Stimulated activated CD4-positive, alpha-beta T cell treated with anti-CD3 and anti-CD28 coated beads, TNF-alpha, amount 100 ng/mL, for 24 hours (primary cell): ENCODE results near the gene BEAN1.

Experiments
- DNase-seq, 3 experiments: peaks; one replicate each; pipeline ENCODE4 v3.0.0-alpha.2; 2020; ENCODE audit warnings: low read depth in 3 of 3

The BEAN1 gene

DNA sequence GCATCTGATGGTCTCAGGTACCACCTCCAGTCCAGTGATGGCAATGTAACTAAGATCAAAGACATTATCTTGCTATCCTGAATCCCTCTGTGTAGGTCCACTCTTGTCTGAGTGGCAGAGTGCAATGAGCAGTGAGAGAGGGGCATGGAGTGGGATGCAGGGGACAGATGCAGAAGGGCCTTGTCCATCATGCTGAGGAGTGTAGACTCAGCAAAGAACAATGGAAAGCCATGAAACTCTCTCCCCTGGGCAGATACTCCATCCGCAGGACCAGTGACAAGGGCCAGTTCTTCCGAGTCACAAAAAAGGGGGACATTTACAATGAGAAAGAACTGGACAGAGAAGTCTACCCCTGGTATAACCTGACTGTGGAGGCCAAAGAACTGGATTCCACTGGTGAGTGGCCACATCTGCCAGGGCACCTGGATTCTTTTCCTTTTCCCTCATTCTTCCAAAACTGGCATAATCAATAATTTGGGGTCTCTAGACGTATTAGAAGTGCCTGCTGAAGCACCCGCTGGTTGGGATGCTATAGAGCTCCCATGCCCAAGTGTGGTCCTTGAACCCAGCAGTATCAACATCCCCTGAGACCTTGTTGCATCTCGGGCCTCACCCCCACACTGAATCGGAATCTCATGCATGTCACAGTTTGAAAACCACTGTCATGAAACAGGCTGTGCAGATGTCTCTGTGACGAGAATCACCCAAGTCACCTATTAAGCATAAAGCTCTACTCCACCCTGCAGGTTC is 31.1 kb upstream of the BEAN1 start:
- DNase-seq, result no peak

DNA sequence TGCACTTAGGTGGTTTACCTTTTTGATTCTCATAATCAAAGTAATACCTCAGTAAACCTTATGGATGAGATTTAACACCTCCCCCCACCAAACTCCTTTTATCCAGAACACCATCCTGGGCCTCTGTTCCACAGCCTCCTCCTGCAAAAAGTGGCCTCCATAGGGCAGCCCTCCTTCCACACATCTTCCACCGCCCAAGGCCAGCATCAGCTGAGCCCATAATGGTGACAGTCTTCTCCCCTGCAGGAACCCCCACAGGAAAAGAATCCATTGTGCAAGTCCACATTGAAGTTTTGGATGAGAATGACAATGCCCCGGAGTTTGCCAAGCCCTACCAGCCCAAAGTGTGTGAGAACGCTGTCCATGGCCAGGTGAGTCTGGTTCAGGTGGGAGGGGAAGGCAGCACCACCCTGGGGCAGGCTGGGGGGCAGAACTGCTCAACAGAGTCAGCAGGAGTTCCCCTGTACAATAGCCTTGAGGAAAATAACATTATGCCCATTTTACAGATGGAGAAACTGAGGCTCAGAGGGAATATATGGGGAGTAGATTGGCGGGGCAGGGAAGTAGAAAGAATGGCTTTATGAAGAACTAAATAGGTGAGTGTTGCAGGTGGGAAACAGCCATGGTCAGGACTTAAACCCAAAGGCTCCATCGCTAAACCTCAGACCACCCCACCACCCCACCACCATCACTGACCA is 29.2 kb upstream of the BEAN1 start:
- no peak for DNase-seq

DNA sequence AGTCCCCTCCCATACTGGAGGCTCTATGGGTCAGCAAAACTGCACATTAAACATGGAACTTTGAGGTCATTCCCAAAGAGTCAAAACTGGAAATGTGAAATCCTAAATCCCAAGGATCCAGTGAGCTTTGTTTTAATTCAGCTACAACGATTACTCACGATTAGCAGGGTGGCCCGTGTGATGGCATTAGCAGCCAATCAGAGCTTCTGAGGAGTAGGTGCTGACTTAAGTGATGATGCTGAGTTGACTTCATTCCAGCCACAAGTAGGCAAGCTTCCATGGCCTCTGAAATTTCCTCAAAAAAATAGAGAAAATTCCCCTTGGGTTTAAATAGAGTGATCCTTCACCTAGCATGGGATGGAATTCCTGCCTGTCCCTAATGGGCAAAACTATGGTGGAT is 28.1 kb upstream of the BEAN1 start:
- DNase-seq, result no peak

DNA sequence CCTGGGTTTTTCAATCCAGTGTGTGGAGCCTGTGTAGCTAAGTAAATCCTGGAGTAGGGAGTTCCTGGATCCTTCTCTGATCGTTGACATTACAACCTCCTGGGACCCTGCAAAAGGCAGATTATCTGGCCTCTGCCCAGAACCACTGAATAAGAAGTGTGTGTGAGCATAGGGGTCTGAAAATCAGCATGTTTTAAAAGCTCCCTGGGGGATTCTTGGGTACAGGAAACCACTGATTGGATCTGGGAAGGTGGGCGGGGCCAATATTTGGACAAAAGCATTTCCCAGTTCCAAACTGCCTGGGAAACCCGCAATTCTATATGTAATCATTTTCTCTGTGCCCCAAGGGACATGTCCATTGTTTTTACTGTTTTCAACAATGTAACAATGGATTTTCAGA is 27.2 kb upstream of the BEAN1 start:
- DNase-seq, result no peak

DNA sequence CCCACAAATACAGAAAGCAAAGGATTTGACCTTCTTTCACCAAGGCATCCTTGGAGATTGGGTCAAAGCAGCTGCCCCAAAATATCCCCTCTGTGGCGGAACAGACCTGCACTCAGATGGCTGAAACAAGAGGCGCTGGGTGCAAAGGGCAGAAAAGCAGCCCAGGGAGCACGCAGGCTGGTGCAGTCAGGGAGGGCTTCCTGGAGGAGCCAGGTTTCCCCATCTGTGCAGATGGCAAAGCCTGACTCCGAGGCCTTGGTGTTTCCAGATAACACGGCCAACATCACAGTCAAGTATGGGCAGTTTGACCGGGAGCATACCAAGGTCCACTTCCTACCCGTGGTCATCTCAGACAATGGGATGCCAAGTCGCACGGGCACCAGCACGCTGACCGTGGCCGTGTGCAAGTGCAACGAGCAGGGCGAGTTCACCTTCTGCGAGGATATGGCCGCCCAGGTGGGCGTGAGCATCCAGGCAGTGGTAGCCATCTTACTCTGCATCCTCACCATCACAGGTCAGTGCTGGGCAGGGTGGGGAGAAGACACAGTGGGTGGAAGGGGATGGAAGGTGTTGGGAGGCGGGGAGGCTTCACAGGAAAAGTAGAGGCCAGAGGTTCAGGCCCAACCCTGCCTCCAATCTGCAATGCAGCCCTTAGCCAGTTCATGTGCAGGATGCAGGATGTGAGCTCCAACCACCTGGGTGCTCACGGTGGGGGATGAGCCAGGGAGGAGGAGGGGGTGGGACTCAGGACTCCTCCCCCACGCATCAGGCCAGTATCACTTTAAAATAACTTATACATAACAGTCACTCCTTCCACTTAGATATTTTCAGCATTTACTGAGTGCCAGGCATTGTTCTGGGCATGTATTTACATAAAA is 26.4 kb upstream of the BEAN1 start:
- no peak for DNase-seq

- no peak for DNase-seq
Observed at GRCh38 chr16:66401610-66402009, 25.5 kb upstream of the BEAN1 start.

DNA sequence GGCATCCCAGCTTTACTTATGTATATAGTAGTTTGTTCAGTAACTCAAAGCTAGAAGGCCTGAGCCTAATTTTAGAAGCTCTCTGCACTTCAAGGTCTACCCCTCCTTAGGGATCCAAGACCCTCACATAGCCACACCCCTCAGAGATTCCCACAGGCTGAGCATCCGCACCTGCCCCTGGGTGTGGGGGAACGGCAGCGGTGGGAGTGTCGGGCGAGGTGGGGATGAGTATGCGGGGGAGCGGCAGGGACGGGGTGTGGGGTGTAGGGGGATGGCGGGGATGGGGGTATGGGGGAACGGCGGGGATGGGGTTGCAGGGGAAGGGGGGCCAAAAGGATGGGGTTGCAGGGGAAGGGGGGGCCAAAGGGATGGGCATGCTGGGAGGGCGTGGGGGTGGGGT is 24.9 kb upstream of the BEAN1 start:
- no peak for DNase-seq

GRCh38 chr16:66402591-66403230 is 24.4 kb upstream of the BEAN1 start:
- DNase-seq, result no peak

GRCh38 chr16:66403531-66404145 is 23.5 kb upstream of the BEAN1 start:
- DNase-seq, result no peak

- no peak for DNase-seq
Observed at GRCh38 chr16:66405057-66405783, 21.9 kb upstream of the BEAN1 start.

GRCh38 chr16:66406534-66407221 is 20.4 kb upstream of the BEAN1 start:
- DNase-seq, result peak; percentile 77 to 85 (median 84)

DNA sequence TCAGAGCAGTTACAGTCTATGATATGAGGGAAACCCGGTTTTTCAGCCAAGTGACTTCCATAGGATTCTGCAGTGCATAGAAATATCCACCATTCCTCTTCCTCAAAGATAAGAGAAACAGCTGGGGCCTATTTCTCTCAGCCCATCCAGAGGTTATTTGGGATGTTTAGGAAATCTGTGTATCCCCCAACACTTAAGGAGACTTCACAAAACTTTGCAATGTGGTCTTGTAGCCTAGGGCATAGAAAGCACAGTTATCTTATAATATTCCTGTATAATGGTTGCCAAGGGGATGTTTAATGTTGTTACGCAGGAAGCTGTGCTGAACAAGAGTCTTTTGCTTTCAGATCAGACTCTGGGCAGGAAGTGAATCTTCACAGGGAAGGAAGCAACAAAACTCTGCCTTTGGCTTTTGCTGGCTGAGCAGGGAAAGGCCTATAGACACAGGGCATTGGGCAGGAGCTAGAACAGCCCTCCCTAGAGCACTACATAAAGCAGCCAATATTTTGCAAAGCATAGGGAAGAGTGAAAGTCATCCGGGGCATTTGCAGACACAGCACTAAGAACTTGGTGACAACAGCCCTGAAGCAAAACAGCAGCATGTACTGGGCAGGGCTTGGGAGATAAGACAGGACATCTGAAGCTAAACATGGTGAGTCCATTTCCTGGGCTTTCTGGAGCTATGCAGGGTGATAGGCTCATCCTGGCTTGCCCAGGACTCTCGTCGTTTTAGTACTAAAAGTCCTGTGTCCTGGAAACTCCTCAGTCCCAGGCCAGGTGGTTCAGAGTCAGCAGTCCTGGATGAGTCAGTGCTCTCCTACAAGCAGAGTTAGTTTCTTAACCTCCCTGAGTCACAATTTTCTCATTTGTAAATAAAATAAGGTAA is 18.7 kb upstream of the BEAN1 start:
- DNase-seq, result no peak

- DNase-seq, result no peak
Observed at GRCh38 chr16:66409156-66409555, 17.9 kb upstream of the BEAN1 start.

GRCh38 chr16:66412182-66412581 is 14.9 kb upstream of the BEAN1 start:
- DNase-seq, result no peak

DNA sequence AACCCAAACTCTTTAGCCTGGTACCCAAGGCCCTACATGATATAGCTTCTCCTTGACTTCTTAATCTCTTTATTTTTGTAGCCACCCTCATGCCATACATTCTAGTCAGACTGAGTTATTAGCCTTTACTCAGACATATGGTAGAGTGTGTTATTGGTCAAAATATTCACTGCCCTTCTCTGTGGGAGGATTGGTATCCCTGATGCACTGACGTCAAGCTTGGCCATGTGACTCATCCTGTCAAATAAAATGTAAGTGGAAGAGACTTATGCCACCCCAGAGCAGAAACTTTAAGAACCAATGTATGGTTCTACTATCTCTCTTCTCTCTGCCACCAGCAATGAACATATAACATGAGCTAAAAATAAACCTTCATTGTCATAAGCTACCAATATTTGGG is 12.2 kb upstream of the BEAN1 start:
- no peak for DNase-seq

DNA sequence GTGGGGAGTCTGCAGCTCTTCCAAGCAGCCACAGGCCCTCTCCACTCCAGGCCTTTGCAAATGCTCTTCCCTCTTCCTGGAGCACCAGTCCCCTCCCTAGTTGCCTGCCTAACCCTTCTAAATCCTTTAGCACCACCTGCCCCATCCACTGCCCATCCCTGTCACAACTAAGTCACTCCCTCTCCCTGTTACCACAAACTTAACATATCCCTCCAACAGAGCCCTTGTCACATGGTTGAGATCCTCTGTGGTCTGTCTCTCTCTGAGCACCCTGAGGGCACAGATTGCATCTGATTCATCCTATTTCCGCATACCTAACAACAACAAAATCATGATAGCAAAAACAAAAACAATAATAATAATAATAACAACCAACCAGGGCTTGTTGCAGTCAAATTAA is 11.0 kb upstream of the BEAN1 start:
- DNase-seq, result no peak

- no peak for DNase-seq
Observed at GRCh38 chr16:66416939-66417700, 10.0 kb upstream of the BEAN1 start.

- DNase-seq, result no peak
Observed at GRCh38 chr16:66418165-66418962, 8.7 kb upstream of the BEAN1 start.
